Dermis blood vessel endothelial cell (primary cell): Measurements from ENCODE around the gene ZNF710. TPM values are rescaled to one million over a fixed set of nuclear protein-coding genes. Genes with fewer than 3 reads are reported as not detected.
"Not testable (repeated sequence)": the region's sequence is repeated elsewhere in the genome, so short reads cannot be mapped to it uniquely, and the experiment has no call there.

Experiments used
- DNase-seq: peaks from one replicate; pipeline ENCODE4 v3.0.0; 2010
- total RNA-seq: library from RNA; depleted of rRNA; stranded (reverse); fragments of >200 nt; gene quantifications from 2 replicates; pipeline ENCODE4 v1.2.3, GENCODE V29; 2014

Gene ZNF710
- total RNA-seq, 1 donor from 2014 or later = 10.2 TPM

DNA sequence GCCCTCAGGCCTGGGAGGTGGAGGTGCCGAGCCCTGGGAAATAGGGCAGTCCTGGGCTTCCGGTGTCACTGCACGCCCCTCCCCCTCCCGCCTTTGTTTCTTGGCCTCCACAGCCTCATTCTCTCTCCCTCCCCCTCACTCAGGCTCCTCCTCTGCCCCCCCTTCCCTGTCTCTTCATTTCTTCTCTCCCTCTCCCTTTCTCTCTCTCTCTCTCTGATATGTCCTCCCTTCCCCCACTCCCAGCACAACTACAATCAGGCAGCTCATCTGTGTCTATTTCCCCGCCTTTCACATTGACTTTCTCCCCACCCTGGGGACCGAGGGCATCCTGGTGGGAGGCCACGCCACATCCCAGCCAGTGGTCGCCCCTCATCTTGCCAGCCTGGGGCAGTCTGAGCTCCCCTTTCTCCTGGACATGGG is 60.9 kb downstream of the ZNF710 start:
- no peak for DNase-seq

DNA sequence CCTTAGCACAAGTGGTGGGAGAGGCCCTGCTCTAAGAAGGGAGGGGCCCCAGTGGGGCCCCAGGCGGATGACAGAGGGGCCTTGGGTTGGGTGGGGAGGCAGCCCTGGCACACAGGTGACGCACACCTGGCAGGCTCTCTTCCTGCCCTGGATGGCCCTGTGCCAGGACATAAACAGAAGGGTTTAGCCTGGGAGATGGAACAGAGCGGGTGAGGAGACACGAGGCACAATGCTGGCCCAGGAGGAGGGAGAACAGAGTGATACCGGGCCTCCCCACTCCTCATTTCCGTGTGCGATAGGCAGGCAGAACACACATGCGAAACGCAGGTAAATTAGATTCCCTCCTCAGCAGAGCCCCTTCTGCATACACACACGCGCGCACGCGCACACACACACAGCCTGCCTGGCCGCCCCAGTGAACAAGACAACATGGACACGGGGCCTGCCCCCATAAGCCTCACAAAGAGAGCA is 61.4 kb downstream of the ZNF710 start:
- no peak for DNase-seq

DNA sequence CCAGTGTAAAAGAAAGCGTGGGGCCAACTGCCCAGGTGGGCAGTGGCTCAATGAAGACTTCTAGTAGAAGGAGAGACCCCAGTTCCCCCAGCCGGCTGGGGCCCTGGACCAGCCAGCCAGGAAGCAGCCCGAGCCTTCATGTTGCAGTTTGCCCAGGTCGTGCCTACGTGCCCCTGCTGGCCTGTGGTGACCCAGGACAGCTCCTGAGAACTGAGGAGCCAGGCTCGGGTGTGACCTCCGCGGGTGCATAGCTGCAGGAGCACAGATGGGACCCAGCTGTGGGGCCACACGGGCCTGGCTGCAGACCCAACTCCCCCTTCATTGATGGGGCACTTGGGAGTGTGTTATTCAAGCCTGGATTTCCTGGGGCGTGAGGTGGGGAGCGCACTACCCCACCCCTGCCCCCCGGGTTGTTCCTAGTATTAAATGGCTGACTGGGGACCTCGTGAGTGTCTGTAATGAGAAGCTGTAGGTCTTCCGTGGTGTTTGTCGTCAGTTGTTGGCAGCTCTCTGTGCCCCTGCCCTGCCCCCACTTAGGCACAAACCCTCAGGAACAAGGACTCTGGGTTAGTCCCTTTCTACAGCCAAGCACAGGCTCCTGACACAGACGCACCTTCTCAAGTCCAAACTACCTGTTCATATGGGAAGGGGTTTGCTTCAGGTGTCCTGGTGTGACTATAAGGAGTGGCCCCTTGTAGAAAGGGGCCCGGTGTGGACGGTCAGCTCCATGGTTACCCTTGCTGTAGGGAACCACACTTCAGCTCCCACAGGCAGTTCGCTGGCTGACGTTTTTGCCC is 62.0 kb downstream of the ZNF710 start:
- DNase-seq = no peak

DNA sequence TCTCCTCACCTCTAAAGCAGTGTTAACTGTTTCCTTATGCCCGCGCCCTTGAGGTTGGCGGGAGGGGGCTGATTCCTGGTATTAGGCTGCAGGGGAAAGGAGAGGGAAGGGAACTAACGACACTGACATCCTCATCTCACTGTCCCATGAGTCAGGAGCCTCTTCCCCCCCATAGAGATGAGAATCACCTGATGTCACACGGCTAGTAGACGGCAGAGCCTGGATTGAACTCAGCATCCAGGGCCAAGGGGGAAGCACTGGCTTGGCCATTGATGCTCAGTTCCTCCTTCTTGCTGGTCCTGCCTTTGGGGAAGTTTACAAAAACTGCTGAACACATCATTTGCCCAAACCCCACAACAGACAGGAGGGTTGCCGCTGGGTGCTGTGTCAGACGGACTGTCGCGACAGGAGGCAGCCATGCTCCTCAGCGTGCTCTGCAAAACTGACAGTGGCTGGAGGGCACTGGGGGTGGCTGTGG is 62.7 kb downstream of the ZNF710 start:
- DNase-seq = no peak

DNA sequence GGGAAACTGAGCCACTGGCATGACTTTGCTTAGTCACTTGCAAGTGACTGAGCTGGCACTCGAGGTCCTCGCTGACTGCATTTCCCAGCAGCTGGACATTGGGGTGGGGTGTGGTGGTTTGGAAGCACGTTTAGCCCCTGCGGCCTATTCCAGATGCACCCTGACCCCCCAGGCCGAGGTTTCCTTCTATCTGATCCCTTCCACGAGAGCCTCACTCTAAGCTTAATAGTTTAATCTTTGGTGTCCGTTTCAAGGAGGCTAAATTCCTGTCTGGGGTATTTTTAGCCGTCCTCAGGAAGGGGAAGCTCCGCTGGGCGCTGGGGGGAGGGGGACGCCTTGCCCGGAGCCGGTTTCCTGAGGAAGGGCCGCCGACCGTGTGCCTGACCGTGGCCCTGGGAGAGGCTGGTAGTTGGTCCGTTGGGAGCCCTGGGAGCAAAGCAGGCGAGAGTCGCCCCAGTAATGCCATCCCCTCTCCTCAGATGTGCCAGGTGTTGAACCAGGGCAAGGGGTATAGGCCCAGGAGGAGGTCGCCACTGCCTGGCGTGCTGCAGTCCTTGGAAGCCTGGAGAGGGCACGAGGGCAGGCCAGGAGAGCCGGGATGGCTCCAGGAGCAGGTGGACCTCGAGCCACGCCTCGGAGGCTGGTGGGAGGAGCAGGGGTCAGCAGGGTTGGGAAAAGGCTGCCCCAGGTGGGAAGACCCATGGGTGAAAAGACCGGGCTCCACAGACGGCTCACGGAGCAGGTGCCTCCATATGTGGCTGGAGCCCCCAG is 64.0 kb downstream of the ZNF710 start:
- peak; percentile 78 for DNase-seq

DNA sequence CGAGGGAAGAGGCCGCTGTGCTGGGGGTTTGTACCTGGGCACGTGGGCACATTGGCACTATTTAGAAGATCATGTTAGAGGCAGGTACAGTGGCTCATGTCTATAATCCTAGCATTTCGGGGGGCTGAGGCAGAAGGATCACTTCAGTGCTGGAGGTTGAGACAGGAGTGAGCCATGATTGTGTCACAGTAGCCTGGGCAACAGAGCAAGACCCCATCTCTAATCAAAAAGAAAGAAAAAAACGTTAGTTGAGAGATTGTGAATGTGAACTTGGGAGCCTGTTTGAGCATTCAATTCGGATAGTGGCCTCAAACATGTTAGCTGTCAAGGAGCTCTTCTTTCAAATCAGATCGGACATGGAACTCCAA is 64.5 kb downstream of the ZNF710 start:
- no peak for DNase-seq

DNA sequence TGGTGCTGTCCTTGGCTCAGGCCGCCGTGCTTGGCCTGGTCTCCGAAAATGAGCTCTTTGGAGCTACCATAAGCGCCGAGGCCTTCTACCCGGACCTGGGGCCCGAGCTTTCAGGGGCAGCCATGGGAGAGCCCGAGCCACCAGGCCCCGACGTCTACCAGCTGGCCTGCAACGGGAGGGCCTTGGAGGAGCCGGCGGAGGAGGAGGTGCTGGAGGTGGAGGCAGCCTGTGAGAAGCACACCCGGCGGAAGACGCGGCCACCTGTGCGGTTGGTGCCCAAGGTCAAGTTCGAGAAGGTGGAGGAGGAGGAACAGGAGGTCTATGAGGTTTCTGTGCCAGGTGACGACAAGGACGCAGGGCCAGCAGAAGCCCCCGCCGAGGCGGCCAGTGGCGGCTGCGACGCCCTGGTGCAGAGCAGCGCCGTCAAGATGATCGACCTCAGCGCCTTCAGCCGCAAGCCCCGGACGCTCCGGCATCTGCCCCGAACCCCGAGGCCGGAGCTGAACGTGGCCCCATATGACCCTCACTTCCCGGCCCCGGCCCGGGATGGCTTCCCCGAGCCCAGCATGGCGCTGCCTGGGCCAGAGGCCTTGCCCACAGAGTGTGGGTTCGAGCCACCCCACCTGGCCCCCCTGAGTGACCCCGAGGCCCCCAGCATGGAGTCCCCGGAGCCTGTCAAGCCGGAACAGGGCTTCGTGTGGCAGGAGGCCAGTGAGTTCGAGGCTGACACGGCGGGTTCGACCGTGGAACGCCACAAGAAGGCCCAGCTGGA is 66.2 kb downstream of the ZNF710 start:
- DNase-seq = no peak

DNA sequence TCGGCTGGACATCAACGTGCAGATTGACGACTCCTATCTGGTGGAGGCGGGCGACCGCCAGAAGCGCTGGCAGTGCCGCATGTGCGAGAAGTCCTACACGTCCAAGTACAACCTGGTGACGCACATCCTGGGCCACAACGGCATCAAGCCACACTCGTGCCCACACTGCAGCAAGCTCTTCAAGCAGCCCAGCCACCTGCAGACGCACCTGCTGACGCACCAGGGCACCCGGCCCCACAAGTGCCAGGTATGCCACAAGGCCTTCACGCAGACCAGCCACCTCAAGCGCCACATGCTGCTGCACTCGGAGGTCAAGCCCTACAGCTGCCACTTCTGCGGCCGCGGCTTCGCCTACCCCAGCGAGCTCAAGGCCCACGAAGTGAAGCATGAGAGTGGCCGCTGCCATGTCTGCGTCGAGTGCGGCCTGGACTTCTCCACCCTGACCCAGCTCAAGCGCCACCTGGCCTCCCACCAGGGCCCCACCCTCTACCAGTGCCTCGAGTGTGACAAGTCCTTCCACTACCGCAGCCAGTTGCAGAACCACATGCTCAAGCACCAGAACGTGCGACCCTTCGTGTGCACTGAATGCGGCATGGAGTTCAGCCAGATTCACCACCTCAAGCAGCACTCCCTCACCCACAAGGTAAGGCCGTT is 67.0 kb downstream of the ZNF710 start:
- DNase-seq = no peak

DNA sequence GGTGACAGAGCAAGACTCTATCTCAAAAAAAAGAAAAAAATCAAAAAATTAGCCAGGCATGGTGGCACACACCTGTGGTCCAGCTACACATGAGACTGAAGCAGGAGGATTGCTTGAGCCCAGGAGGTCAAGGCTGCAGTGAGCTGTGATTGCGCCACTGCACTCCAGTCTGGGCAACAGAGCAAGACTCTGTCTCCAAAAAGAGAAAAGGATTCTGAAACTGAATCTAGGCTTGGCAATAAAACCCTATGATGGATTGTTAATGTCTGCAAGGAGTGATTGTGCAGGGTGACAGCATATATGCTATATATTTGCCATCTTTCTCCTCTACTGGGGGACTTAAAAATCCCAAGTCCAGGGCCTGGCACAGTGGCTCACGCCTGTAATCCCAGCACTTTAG is 69.5 kb downstream of the ZNF710 start:
- not testable (repeated sequence) for DNase-seq

DNA sequence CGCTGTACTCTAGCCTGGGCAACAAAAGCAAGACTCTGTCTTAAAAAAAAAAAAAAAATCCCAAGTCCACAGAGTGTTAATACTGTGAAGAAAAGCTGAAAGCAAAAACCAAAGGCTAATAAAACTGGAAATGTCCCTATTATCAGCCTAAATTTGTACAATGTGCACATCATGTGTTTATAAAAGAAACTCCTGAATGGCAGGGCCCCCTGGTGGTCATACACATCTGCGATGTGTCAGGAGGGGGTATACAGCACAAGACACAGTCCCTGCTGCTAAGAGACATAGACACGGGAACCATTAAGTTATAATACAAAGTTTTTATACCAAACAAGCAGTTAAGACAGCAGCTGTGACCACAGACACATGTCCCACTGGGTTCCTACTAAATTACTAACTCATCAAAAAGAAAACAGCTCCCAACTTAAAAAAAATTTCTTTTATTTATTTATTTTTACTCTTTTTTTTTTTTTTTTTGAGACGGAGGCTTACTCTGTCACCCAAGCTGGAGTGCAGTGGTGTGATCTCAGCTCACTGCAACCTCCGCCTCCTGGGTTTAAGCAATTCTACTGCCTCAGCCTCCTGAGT is 70.2 kb downstream of the ZNF710 start:
- peak; percentile 92 for DNase-seq

DNA sequence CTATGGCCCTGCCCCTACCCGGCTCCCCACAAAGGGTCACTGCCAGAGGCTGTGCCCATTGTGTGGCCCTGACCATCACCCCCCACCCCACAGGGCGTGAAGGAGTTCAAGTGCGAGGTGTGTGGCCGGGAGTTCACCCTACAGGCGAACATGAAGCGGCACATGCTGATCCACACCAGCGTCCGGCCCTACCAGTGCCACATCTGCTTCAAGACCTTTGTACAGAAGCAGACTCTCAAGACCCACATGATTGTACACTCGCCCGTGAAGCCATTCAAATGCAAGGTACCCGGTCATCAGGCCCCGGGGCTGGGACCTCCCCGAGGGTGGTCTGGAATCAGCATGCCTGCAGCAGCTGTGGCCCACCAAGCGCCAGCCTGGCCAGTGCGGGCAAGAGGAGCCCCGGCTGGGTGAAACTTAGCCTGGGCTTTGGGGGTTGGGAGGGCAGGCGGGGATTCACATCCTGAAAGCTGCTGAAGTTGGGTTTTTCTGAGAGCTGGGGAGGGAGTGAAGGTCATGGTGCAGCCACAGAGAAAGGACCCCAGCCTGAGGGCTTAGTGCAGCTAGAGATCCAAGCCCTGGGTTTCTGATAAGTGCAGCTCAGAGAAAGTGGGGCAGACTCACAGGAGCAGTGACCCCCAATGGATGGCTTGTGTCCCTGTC is 72.0 kb downstream of the ZNF710 start:
- DNase-seq = no peak

DNA sequence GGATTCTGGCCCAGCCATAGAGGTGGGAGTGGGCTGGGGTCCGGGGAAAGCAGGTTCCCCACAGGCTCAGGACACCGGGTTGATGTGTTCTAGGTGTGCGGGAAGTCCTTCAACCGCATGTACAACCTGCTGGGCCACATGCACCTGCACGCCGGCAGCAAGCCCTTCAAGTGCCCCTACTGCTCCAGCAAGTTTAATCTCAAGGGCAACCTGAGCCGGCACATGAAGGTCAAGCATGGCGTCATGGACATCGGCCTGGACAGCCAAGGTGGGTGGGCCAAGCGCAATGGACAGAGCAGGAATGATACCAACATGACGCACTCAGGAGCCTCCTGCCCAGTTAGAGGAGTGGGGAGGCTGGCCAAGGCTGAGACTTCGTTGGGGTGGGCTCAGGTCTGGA is 72.9 kb downstream of the ZNF710 start:
- no peak for DNase-seq

DNA sequence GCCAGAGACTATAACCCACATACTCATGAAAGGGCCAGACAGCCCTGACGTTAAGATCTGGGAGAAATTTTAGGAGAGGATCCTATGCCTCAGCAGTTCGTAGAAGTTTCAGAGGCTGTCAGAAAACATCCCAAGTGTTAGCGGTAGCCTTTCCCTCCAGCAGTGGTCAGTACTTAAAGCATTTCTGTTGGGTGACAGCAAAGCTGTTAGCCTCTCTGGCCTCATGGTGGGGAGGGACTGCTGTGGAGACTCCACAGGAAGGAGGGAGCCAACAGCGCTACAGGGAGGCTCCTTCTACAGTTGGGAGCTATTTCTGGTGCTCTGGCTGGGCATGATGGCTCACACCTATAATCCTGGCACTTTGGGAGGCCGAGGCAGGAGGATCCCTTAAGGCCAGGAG is 73.8 kb downstream of the ZNF710 start:
- no peak for DNase-seq

DNA sequence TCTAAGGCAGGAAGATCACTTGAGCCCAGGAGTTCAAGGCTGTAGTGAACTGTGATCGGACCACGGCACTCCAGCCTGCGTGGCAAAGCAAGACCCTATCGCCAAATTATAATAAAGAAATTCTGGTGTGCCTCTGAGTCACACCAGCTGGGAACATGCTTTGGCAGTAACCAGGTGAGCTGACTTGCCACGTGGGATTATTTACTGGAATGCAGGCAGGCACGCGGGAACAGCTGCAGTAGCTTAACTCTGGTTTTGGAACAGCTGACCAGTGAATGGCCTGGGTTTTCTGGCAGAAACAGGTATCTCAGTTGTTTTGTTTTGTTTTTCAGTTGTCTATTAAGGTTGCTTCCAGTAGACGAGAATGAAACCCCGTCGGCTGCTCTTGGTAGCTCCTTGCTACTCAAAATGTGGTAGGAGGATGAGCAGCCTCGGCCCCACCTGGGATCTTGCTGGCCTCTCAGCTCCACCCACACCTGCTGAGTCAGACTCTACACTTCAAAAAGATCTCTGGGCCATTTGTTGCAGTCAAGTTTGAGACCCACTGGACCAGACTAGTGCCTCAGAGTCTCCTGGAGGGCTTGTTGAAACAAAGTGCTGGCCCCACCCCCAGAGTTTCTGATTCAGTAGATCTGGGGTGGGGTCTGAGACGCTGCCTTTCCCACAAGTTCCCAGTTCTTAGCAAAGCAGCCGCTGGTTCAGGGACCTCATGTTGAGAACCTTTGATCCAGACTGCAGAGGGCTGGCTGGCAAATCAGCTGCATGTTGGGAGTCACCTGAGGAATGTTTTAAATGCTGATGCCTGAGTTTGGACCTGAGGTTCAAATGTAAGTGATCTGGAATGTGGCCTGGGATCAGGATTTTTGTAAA is 74.5 kb downstream of the ZNF710 start:
- DNase-seq = no peak

DNA sequence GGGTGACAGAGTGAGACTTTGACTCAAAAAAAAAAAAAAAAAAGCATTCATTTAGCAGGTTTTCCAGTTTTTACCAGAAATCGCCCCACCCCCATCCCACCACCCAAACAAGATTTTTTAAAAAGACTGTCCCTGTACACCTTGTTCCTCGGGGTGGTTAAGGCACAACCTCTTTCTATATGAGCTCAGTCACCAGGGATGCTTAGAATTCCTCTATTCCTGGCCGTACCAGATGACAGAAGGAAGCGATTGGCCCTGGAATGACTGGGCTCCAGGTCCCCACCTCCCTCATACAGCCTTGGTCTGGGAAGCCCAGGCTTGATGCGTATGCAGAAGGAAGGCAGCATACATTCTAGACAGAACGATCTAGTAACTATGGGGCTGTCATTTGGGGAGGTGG is 75.6 kb downstream of the ZNF710 start:
- no peak for DNase-seq

DNA sequence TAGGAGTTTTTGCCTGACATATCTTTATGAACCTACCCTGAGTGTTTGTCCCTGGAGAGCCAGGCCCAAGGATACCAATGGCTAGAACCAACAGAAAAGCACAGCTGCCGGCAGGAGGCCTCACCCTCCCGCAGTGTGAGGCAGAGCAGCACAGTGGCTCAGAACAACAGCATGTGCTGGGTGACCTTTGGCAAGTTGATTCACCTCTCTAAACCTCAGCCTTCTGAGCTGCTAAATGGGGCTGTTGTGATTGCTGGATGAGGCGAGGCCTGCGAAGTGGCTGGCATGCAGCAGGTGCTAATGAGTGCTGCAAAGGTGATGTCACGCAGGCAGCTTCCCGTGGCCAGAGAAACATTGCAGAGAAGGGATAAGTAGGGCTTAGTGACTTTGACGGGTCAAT is 77.8 kb downstream of the ZNF710 start:
- DNase-seq = no peak

DNA sequence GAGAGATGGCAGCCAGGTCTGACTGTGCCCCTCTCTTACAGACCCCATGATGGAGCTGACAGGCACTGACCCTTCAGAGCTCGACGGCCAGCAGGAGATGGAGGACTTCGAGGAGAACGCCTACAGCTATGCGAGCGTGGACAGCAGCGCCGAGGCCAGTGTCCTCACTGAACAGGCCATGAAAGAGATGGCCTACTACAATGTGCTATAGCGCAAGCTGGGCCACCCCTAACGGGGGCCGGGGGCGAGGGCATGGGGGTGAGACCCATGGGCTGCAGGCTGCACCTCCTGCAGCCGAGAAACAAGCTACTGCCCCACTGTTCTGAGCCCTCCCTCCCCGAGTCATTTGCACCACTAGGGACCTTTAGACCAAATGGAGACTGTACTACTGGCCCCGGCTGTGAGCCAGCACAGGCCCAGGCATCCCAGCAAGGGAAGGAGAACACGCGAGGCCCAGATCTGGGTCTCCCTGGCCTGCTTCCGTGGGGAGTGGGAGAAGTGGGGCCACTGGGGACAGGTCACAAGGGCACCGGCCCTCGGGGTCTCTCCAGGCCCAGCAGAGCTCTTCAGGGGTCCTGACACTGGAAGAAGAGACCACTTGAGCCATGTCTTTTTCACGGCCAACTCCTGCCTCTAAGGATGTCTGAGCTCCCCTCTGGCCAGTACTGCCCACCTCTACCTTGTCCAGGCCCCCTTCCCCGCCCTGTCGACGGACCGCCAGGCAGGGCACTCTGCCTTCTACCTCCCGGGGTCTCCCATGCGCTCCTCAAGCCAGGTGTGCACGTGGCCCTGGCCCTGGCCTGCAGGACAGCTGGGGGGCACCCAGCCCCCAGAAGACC is 78.7 kb downstream of the ZNF710 start:
- DNase-seq = no peak

DNA sequence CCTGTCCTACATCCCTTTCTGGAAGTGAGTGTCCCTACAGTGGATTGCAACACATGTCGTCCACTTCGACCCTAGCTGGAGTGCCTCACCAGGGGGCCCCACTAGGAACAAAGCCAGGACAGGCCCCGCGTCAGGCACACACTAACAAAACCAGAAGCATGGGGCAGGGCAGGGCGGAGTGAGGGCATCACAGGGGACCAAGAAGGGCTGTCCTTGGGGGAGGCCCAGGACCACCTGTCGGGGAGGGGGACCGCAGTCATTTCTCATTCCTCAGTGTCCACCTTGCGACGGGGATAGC is 79.3 kb downstream of the ZNF710 start:
- no peak for DNase-seq

DNA sequence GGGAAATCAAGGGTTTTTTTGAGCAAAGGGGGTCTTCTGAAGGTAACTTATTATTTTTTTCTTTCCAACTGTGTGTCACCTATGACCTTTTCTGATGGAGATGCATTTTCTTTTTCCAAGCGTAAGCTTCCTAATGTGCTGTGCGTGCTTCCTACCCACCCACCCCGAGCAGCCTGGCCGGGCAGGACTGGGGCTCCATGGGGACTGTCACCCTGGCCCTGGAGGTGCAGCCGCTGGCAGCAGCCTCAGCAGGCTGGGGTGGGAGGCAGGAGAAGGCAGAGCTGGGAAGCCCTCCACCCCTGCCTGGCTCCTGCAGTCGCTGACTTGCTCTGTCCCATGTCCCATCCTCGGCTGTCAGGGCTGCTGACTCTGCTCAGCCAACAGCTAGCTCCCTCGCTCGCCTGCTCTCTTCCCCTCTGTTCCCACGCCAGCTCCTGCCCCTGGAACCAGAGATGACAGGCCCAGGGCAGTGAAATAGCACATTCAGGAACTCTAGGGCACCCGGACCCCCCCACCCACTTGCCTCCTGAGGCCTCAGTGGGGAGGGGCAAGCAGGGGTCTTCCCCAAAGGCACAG is 79.8 kb downstream of the ZNF710 start:
- DNase-seq = no peak
